C4-2B (cell line): Measurements from ENCODE around the gene EXOC6B.
A peak's percentile ranks its signal among the peaks of the same experiment; 100 is the strongest.

Experiments
- H3K27ac ChIP-seq: fragments of 450-650 bp; 2 replicates; pipeline ENCODE4 v1.5.1; 2017
- ZFX ChIP-seq: fragments of 450-650 bp; IDR thresholded peaks from 2 replicates; pipeline ENCODE4 v1.6.1; 2017
- TF ChIP-seq, protein P1 (sequence below): fragments of 450-650 bp; conservative IDR thresholded peaks from 2 replicates; pipeline ENCODE4 v1.5.1; 2017; ENCODE audit warnings: mild to moderate bottlenecking

EXOC6B gene

DNA sequence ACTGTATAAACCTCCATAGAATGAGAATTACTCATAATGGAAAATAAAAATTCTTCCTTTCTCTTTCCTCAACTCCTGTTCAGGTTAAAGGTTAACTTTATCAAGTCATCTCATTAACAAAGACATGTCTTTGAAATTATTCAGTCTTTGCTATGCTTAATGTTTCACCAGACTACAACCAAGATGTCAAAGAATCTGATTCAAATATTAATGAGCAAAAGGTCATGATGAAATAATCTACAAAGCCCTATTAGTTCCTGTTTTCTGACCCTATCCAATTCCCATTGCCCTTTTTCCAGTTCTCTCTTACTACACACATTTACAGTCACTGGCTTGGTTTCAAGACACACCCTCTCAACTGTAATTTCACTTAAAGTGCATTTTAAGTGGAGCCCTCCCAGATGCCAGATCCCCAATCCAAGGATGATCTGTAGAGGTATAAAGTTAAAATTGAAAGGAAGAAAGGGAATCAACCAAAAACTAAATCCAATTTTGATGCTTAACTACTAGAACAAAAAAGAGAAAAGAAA, 431.2 kb downstream of the EXOC6B start:
- no peak for TF ChIP-seq ZFX
- TF ChIP-seq, protein P1, sequence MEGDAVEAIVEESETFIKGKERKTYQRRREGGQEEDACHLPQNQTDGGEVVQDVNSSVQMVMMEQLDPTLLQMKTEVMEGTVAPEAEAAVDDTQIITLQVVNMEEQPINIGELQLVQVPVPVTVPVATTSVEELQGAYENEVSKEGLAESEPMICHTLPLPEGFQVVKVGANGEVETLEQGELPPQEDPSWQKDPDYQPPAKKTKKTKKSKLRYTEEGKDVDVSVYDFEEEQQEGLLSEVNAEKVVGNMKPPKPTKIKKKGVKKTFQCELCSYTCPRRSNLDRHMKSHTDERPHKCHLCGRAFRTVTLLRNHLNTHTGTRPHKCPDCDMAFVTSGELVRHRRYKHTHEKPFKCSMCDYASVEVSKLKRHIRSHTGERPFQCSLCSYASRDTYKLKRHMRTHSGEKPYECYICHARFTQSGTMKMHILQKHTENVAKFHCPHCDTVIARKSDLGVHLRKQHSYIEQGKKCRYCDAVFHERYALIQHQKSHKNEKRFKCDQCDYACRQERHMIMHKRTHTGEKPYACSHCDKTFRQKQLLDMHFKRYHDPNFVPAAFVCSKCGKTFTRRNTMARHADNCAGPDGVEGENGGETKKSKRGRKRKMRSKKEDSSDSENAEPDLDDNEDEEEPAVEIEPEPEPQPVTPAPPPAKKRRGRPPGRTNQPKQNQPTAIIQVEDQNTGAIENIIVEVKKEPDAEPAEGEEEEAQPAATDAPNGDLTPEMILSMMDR = no peak
- no peak overlapping the region for H3K27ac ChIP-seq

DNA sequence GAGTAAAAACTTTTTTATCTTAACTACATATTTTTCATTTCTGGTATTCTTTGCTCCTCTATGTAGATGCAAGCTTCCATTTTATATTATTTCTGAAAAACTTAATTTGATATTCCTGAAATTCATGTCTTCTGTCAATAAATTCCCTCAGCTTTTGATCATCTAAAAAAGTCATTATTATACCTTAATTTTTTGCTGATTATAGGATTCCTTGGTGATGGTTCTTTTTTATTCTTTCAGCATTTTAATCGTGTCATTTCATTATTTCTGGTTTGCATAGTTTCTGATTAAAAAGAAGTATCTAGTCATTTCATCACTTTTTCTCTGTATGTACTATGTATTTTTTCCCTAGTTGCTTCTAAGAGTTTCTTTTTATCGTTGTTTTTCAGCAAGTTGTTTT, 436.4 kb downstream of the EXOC6B start:
- H3K27ac ChIP-seq = no peak overlapping the region
- TF ChIP-seq, protein P1 = no peak
- TF ChIP-seq ZFX = no peak

DNA sequence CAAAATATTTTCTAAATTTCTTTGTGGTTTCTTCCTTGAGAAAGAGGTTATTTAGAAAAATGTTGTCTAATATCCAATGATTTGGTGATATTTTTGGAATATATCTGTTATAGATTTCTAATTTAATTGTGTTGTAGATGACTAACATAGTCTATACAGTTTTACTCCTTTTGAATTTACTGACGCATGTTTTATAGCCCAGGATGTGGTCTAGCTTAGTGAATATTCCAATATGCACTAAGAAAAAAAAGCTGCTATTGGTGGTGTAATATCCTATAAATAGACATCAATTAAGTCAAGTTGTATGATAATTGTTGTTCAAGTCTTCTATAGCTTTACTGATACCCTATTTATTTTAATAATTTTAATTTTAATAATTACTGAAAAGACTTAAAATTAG, 437.6 kb downstream of the EXOC6B start:
- TF ChIP-seq, protein P1 = no peak
- no peak for TF ChIP-seq ZFX

DNA sequence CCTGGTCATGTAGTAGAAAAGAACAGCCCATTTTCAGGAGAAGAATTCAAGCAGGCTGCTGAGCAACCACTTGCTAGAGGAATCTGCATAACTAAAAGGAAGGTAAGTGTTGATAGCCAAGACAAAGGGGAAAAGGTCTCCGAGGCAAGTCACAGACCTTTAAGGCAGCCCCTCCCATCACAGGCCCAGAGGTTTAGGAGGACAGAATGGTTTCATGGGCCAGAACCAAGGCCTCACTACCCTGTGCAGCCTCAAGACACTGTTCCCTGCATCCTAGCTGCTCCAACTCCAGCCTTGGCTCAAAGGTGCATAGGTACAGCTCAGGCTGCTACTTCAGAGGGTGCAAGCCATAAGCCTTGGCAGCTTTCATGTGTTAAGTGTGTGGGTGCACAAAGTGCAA, 439.5 kb downstream of the EXOC6B start:
- H3K27ac ChIP-seq = no peak overlapping the region
- no peak for TF ChIP-seq ZFX
- TF ChIP-seq, protein P1 = no peak

More for the DNA sequence above, 437.6 kb downstream of the EXOC6B start:
- H3K27ac ChIP-seq = no peak overlapping the region

DNA sequence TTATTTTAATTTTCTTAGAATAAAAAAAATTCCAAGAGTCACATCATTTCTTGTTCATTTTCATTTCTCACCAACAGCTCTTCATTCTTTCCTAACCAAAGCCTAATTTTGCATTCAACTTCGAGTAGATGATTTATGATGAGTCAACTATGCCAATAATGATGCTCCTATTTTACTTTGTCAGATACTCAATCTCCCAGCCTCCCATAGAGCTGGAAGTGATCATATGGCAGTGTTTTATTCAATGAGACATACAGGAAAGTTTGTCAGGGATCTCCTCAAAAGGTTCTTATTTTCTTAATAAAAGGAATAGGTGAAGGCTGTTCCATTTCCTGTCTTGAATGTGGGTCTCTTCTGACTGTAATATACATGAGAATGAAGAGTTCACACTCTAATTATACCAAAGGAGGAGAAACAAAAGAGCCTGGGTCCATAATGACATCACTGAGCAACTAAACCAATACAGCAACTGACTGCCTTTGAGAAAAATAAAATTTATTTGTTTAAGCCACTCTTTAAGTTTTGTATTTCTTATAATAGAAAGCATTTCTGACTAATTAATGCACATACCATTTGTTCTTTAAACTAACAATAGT, 447.0 kb downstream of the EXOC6B start:
- no peak for TF ChIP-seq ZFX
- TF ChIP-seq, protein P1 = no peak
- H3K27ac ChIP-seq = no peak overlapping the region

DNA sequence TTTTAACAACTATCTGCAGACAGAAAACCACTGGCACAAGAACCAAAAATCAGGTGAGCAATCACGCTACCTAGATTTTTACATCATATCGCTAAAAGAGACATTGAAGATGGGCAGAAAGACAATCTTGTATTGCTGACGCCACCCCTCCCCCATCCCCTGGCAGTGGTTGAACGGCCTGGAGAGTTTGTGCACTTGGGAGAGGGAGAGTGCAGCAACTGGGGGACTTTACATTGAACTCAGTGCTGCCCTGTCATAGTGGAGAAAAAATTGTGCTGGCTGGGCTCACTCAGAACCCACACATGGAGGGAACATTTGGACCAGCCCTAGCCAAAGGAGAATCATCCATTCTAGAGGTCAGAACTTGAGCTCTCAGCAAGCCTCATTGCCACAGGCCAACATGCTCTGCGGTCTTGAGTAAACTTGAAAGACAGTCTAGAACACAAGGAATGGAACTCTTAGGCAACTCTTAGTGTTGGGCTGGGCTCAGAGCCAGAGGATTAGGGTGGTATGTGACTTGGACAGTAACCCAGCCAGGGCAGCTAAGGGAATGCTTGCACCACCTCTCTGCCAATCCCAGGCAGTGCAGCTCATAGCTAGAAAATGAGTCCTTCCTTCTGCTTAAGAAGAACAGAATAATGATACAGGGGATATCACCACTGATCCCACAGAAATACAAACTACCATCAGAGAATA, 458.2 kb downstream of the EXOC6B start:
- H3K27ac ChIP-seq = no peak overlapping the region
- TF ChIP-seq, protein P1 = peak; percentile 31
- TF ChIP-seq ZFX = no peak

DNA sequence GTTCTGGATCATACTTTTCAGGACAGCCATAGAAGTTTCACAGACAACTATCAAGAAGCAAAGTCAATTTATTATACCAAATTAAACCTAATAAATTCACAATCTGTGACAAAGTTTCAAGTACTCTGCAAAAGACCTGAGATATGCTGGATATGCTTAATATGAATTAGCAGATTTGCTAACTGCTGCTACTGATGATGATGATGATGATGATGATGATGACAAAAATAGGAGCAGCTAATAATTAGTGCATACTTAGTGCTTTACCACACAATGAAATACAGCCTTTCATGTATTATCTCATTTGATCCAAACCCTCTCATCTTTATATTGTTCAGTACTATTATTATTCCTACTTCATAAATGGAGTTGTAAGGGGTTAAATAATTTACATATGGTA, 462.4 kb downstream of the EXOC6B start:
- TF ChIP-seq, protein P1 = no peak
- no peak for TF ChIP-seq ZFX
- no peak overlapping the region for H3K27ac ChIP-seq
